OCI-LY1 (cell line): Measurements from ENCODE around the gene RNASEH2C.

ENCODE experiments used
- EZH2 ChIP-seq: fragments of 200-600 bp; sonication (generic), shearing (Covaris generic); IDR thresholded peaks from 2 replicates; pipeline ENCODE4 v1.8.0; 2017; ENCODE audit warnings: borderline replicate concordance, mixed run types, mild to moderate bottlenecking, antibody characterized with exemption, low read length, moderate library complexity, mixed read lengths
- TF ChIP-seq, protein P1 (sequence below): fragments of 200-600 bp; sonication (generic), shearing (Covaris generic); IDR thresholded peaks from 2 replicates; pipeline ENCODE4 v1.5.1; 2017; ENCODE audit warnings: mild to moderate bottlenecking, antibody characterized with exemption, low read length, moderate library complexity, mixed read lengths

DNA sequence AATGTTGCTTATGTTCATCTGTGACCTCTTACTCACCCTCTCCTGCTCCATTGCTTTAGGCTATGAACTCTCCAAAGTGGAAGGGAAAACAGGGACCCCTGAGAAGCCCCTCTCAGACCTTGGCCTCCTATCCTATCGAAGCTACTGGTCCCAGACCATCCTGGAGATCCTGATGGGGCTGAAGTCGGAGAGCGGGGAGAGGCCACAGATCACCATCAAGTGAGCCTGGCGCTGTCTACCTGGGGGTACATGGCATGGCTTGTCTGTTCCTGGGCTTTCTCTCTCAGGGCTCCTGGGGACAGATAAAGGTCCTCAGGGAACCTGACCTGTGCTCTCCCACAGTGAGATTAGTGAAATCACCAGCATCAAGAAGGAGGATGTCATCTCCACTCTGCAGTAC, 2.1 kb downstream of the RNASEH2C start:
- TF ChIP-seq, protein P1, sequence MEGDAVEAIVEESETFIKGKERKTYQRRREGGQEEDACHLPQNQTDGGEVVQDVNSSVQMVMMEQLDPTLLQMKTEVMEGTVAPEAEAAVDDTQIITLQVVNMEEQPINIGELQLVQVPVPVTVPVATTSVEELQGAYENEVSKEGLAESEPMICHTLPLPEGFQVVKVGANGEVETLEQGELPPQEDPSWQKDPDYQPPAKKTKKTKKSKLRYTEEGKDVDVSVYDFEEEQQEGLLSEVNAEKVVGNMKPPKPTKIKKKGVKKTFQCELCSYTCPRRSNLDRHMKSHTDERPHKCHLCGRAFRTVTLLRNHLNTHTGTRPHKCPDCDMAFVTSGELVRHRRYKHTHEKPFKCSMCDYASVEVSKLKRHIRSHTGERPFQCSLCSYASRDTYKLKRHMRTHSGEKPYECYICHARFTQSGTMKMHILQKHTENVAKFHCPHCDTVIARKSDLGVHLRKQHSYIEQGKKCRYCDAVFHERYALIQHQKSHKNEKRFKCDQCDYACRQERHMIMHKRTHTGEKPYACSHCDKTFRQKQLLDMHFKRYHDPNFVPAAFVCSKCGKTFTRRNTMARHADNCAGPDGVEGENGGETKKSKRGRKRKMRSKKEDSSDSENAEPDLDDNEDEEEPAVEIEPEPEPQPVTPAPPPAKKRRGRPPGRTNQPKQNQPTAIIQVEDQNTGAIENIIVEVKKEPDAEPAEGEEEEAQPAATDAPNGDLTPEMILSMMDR: no peak
- no peak for TF ChIP-seq EZH2
